Measurements from ENCODE around the gene UGT2B17.
"Not testable (repeated sequence)": the region's sequence is repeated elsewhere in the genome, so short reads cannot be mapped to it uniquely, and the experiment has no call there.

UGT2B17 gene

DNA sequence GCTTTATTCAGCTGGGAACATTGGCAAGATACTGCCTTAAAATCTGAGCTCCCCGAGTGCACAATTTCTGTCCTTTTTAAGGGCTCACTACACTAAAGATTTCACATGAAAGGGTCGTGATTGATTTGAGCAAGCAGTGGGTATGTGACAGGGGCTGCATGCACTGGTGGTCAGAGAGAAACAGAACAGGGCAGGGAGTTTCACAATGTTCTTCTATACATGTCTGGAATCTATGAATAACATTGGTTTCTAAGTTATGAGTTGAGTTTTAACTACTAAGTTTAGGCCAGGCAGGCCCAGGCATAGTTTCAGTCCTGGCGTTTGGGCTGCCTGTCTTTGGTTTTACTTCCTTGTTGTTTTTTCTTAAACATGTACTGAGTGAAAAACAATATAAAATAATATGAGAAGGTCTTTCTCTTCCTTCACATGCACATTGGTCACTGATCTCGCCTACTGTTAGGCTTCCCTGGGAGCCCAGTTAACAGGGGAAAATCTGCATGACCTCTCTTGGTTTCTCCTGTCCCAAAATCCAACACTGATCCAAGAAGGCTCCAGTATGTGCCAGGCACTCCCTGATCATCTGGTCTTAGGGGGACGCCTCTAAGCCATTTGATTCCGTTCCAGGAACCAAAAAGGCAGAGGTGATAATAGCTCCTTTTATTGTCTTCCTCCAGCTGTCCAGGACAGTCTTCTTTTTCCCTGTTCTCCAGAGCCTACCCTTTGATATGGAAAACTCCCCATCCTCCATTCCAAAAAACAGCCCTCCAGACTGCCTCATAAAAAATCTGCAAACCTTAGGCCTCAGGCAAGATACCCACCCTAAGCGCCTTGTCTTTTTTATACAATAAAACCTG lies at the start of gene UGT2B17:
Gene UGT2B17, minus strand, starts transcription at position 51 of the 854 bp plus-strand sequence. CDS start 7,838 bp downstream, outside the sequence.
- no peak for DNase-seq (ENCODE audit: low read depth)

DNA sequence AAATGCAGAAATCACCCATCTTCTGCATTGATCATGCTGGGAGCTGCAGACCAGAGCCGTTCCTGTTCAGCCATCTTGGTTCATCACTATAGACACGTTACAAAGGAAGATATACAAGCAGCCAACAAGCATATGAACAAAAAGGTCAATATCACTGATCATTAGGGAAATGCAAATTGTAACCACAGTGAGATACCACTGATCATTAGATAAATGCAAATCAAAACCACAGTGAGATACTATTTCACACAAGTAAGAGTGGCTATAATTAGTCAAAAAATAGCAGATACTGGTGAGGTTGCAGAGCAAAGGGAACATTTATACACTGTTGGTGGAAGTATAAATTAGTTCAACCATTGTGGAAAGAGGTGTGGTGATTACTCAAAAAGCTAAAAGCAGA lies 46.6 kb upstream of the UGT2B17 start:
- DNase-seq (ENCODE audit: low read depth), result not testable (repeated sequence)

DNA sequence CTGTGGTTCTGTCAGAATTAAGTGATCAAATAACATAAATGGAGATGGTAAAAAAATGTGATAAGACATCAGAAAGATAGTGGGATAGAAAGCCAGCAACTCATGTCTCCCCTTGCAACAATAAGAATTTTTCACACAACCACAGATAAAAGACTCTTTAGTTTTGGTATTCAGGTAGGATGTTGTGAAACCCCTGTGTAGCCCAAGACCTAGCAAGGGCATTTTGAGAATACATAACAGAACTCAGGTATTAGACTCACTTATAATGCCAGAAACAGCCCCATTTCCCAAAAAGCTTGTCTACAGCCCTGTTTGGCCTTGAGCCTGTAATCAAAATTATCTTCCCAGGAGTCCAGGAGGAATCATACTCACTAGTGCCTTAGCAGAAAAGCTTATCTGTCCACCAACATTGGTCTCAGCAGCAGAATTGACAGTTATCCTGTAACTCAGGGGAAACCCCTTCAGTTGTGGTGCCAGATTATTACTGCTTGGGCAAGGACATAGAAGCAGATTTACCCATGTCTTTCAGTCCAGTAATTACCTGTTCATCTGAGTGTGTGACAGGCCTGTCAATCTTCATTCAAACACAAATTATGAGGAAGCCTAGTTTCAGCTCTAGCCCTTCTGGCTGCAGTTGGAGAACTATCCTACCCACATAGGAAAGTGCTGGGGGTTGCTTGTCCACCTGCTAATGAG lies 41.0 kb upstream of the UGT2B17 start:
- no peak for DNase-seq (ENCODE audit: low read depth)

GRCh38 chr4:68615699-68616422 lies 39.7 kb upstream of the UGT2B17 start:
- no peak for DNase-seq (ENCODE audit: low read depth)

DNA sequence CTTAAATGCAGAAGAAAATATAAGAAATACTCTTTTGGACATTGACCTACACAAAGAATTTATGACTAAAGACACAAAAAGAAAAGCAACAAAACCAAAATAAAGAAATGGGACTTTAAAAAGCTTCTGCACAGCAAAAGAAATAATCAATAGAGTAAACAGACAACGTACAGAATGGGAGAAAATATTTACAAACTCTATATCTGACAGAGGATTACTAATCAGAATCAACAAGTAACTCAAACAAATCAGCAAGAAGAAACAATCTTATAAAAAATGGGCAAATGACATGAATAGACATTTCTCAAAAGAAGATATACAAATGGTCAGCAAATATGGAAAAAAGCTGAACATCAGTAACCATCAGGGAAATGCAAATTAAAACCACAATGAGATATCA lies 37.6 kb upstream of the UGT2B17 start:
- no peak for DNase-seq (ENCODE audit: low read depth)

DNA sequence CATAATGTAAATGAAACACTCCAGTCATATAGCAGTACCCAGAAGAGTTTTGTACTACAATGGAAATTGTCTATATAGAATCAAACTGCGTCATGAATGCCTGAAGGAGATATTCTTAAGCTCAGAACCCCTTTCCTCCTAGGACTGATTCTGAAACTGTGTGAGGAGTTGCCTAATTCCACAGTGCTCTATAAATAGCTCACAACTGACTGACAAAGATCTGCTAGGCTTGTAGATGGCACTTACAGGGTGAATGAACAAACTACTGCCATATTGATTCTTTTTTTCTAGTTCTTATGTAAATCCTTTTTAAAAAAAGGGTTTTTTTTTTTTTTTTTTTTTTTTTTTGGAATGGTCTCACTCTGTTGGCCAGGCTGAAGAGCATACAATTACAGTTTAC lies 30.1 kb upstream of the UGT2B17 start:
- DNase-seq (ENCODE audit: low read depth), result no peak

DNA sequence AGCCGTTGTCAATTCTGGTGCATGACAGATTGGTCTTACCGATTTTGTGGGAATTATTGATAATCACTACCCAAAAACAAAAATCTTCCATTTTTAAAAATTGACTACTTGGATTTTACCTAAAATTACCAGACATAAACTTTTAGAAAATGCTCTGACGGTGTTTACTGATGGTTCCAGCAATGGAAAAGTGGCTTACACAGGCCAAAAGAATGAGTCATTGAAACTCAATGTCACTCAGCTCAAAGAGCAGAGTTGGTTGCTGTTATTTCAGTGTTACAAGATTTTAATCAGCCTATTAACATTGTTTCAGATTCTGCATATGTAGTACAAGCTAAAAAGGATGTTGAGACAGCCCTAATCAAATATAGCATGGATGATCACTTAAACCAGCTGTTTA lies 23.0 kb upstream of the UGT2B17 start:
- DNase-seq (ENCODE audit: low read depth), result no peak

DNA sequence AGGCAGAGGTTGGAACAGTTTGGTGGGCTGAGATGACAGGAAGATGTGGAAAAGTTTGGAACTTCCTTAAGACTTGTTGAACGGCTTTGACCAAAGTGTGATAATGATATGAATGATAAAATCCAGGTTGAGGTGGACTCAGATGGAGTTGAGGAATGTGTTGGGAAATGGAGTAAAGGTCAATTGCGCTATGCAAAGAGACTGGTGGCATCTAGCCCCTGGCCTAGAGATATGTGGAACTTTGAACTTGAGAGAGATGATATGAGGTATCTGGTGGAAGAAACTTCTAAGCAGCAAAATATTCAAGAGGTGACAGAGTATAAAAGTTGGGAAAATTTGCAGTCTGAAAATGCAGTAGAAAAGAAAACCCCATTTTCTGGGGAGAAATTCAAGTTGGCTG lies 21.4 kb upstream of the UGT2B17 start:
- no peak for DNase-seq (ENCODE audit: low read depth)

DNA sequence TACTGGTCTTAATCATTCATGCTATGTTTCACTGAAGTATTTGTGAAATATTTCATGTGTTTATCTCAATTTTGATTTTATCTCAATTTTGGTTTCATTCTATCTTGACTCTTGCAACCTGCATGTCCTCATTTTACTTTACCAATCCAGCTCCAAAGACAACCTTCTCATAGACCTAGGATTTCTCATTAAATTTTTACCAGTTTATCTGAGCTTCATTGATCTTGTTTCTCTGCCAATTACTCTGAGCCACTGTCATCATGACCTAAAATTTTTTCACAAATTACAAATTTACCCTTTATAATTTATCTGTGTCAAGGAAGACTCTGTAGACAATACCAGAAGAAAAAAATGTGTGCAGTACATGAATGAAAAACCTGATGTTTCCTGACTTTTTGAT lies 18.6 kb upstream of the UGT2B17 start:
- DNase-seq (ENCODE audit: low read depth), result no peak

GRCh38 chr4:68593112-68593511 lies 17.0 kb upstream of the UGT2B17 start:
- DNase-seq (ENCODE audit: low read depth), result no peak

- no peak for DNase-seq (ENCODE audit: low read depth)
These were observed 16.6 kb upstream of the UGT2B17 start for GRCh38 chr4:68592673-68593072.

- no peak for DNase-seq (ENCODE audit: low read depth)
These were observed 15.1 kb upstream of the UGT2B17 start for GRCh38 chr4:68591204-68591603.

DNA sequence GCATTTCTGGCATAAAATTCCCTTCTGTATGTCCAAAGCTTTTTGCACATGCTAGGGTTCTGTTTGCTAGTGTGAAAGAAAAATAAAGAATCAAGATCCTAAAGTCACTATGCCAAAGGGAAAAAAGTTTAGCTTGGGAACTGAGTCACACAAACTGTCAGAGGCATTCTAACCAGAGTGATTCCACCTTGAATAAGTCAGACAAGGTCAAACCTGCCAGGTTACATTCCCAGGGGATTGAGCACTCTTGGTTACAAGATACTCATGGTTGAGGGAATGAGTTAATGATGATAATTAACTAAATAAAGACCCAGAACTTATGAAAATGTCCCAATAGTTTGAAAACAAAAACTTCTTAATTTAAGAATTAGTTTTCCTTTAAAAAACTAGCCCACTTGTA lies 13.7 kb upstream of the UGT2B17 start:
- DNase-seq (ENCODE audit: low read depth), result no peak

DNA sequence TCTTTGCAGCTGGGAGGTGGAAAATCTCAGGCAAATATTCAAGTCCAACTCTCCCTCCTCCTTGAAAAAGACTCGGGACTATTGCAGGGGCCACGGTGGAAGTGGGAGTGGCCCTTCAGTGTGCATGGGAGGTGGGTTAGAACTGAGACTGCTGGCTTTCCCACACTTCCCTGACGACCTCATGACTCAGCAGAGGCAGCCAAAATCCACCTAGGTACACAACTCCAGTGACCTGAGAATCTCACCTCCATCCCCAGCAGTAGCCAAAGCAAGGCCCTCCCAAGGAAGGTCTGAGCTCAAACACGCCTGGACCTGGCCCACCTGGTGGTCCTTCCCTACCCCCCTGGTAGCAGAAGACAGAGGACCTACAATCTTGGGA lies 6.2 kb upstream of the UGT2B17 start:
- DNase-seq (ENCODE audit: low read depth), result no peak

- peak; percentile 45 for DNase-seq (ENCODE audit: low read depth)
These were observed 5.5 kb upstream of the UGT2B17 start for GRCh38 chr4:68581383-68582338.

DNA sequence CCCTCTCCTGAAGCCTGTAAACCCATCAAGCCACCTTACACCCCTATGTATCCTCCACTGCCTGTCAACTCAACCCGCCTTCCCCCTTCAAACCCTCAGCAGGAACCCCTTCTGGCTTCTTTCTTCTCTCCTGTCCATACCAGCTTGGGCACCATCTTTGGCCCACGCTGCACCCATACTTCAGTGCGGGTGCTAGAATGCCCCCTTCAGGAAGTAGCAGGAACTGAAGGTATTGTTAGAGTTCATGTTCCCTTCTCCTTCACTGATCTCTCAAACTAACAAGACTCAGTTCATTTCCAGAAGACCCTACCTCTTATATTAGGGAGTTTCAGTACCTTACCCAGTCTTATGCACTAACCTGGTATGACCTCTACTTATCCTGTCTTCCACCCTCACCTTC lies 1.5 kb upstream of the UGT2B17 start:
- no peak for DNase-seq (ENCODE audit: low read depth)

- DNase-seq (ENCODE audit: low read depth), result not testable (repeated sequence)
These were observed 486 bp downstream of the UGT2B17 start for GRCh38 chr4:68575636-68576035.

DNA sequence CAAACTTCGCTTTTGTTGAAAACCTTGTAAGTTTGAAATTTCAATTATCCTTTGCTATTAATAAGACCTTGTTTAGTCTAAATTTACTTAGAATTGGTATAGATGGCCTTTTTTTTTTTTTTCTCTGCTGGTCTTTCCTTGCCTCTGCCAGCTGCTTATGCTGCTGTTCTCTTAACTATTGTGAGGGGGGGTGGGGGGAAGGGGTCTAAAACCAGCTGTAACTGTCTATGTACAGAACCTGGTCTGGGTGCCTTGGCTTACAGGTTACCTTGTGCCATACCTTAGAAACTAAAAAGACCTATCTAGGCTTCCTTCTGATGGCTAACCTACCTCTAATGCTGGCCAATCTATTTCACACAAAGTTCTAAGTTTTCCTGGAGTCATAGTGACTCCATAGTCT lies 1.0 kb downstream of the UGT2B17 start:
- no peak for DNase-seq (ENCODE audit: low read depth)

- DNase-seq (ENCODE audit: low read depth), result no peak
These were observed 3.4 kb downstream of the UGT2B17 start for GRCh38 chr4:68572653-68573170.

DNA sequence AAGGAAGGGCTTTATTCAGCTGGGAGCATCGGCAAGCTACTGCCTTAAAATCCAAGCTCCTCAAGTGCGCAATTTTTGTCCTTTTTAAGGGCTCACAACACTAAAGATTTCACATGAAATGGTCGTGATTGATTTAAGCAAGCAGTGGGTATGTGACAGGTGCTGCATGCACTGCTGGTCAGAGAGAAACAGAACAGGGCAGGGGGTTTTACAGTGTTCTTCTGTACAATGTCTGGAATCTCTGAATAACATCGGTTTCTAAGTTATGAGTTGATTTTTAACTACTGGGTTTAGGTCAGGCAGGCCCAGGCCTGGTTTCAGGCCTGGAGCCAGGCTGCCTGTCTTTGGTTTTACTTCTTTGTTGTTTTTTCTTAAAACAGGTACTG lies 6.0 kb downstream of the UGT2B17 start:
- DNase-seq (ENCODE audit: low read depth), result no peak

GRCh38 chr4:68569466-68570121 lies 6.5 kb downstream of the UGT2B17 start:
- DNase-seq (ENCODE audit: low read depth), result no peak
